AG09309 (cell line): ENCODE measurements around the gene AMZ1.

Source experiments
- DNase-seq: peaks from one replicate; pipeline ENCODE4 v3.0.0-alpha.2; 2010; ENCODE audit warnings: low read depth
- H3K4me3 ChIP-seq: 2 replicates; pipeline ENCODE4 v1.5.1; 2011; ENCODE audit warnings: mild to moderate bottlenecking, low read depth, low read length, moderate library complexity; ENCODE audit not compliant: control insufficient read depth
- CTCF ChIP-seq: IDR thresholded peaks from 2 replicates; pipeline ENCODE4 v1.5.1; 2011; ENCODE audit warnings: mild to moderate bottlenecking, low read depth, low read length, inconsistent platforms; ENCODE audit not compliant: insufficient read depth, control insufficient read depth; ENCODE audit errors: missing control alignments

Gene AMZ1

GRCh38 chr7:2687881-2688318 lies at the start of gene AMZ1:
TSS of gene AMZ1 (plus strand) at chr7:2688202. CDS start at chr7:2700452, 12,250 bp downstream.
- H3K4me3 ChIP-seq: peak within 1 kb of the TSS; percentile 49
- DNase-seq: no peak
- no peak for TF ChIP-seq CTCF

GRCh38 chr7:2638224-2638991 lies 49.6 kb upstream of the AMZ1 start:
- peak; percentile 43 for DNase-seq
- TF ChIP-seq CTCF: no peak
- no peak overlapping the region; the same call in none of the 2 replicates for H3K4me3 ChIP-seq

GRCh38 chr7:2639181-2639681 lies 48.8 kb upstream of the AMZ1 start:
- TF ChIP-seq CTCF: no peak
- no peak for DNase-seq
- no peak overlapping the region for H3K4me3 ChIP-seq

GRCh38 chr7:2639695-2640481 lies 48.1 kb upstream of the AMZ1 start:
- no peak for TF ChIP-seq CTCF
- H3K4me3 ChIP-seq: no peak overlapping the region

GRCh38 chr7:2640482-2640830 lies 47.5 kb upstream of the AMZ1 start:
- no peak for DNase-seq
- H3K4me3 ChIP-seq: no peak overlapping the region
- no peak for TF ChIP-seq CTCF

More at GRCh38 chr7:2639695-2640481, 48.1 kb upstream of the AMZ1 start:
- no peak for DNase-seq

- no peak for DNase-seq
- H3K4me3 ChIP-seq: peak overlapping the region; percentile 11
- TF ChIP-seq CTCF: no peak
These were observed 47.1 kb upstream of the AMZ1 start for GRCh38 chr7:2640846-2641316.
